SKM-1 (cell line): Measurements from ENCODE around the gene TRAF4.

Source experiments
- DNase-seq: peaks from one replicate; lab custom pipeline; 2025; ENCODE audit not compliant: unreplicated experiment; lab: John Stamatoyannopoulos, UW

TRAF4 gene

GRCh38 chr17:28747051-28747691 is 3.4 kb downstream of the TRAF4 start:
- DNase-seq: no peak

GRCh38 chr17:28747801-28748750 is 4.3 kb downstream of the TRAF4 start:
- no peak for DNase-seq

GRCh38 chr17:28748852-28749515 is 5.2 kb downstream of the TRAF4 start:
- DNase-seq: no peak

- DNase-seq: no peak
Measured at GRCh38 chr17:28749516-28750177, 5.8 kb downstream of the TRAF4 start.

GRCh38 chr17:28750178-28751047 is 6.6 kb downstream of the TRAF4 start:
- DNase-seq: peak; percentile 85

- DNase-seq: no peak
Measured at GRCh38 chr17:28751600-28752366, 8.0 kb downstream of the TRAF4 start.

- DNase-seq: no peak
Measured at GRCh38 chr17:28755486-28755885, 11.7 kb downstream of the TRAF4 start.

GRCh38 chr17:28756049-28756804 is 12.4 kb downstream of the TRAF4 start:
- no peak for DNase-seq

- no peak for DNase-seq
Measured at GRCh38 chr17:28758411-28759121, 14.8 kb downstream of the TRAF4 start.

GRCh38 chr17:28759256-28759865 is 15.6 kb downstream of the TRAF4 start:
- DNase-seq: no peak

GRCh38 chr17:28760601-28761562 is 17.1 kb downstream of the TRAF4 start:
- DNase-seq: peak; percentile 81

GRCh38 chr17:28763137-28763799 is 19.5 kb downstream of the TRAF4 start:
- DNase-seq: no peak

GRCh38 chr17:28763804-28764266 is 20.0 kb downstream of the TRAF4 start:
- peak; percentile 51 for DNase-seq

GRCh38 chr17:28765038-28765437 is 21.2 kb downstream of the TRAF4 start:
- DNase-seq: no peak

GRCh38 chr17:28773736-28774135 is 29.9 kb downstream of the TRAF4 start:
- no peak for DNase-seq

GRCh38 chr17:28774206-28774605 is 30.4 kb downstream of the TRAF4 start:
- DNase-seq: no peak
